GM12878 (cell line): ENCODE measurements around the gene GAK. TPM values are rescaled to one million over a fixed set of nuclear protein-coding genes. Genes with fewer than 3 reads are reported as not detected.

ENCODE experiments used
- ATAC-seq: fragments of 200-7000 bp; cut with Tn5 transposase; 3 replicates; pipeline ENCODE4 v1.9.1; 2020; ENCODE audit warnings: mild to moderate bottlenecking, moderate library complexity
- BruUV-seq: library from RNA; stranded (reverse); fragments of 400-500 nt; replicated peaks from 2 replicates; lab custom pipeline; 2021; lab: Mats Ljungman, UMichigan
- CTCF ChIA-PET: fragments of 300-600 bp; sonication (Branson Sonifier 250); formaldehyde crosslinking; extraction: SDS; loops from one replicate; lab custom pipeline; 2021; ENCODE audit warnings: inconsistent platforms; lab: Yijun Ruan, JAX
- POLR2A ChIA-PET: fragments of 350-600 bp; formaldehyde crosslinking; extraction: SDS; loops from one replicate; lab custom pipeline; 2021; ENCODE audit warnings: inconsistent platforms; lab: Charles Lee
- RAD21 ChIA-PET: fragments of 300-600 bp; sonication (Branson Sonifier 250); formaldehyde crosslinking; loops from one replicate; lab custom pipeline; 2023; ENCODE audit warnings: antibody characterized with exemption; ENCODE audit not compliant: unreplicated experiment; lab: Charles Lee
- SMC1A ChIA-PET: fragments of 300-600 bp; sonication (Branson Sonifier 250); formaldehyde crosslinking; loops from one replicate; lab custom pipeline; 2023; ENCODE audit not compliant: unreplicated experiment, uncharacterized antibody; lab: Charles Lee
- DNase-seq: peaks from one replicate; pipeline ENCODE4 v3.0.0-alpha.2; 2011; ENCODE audit warnings: low read depth, low spot score
- FAIRE-seq: peaks from 3 replicates; lab custom pipeline; 2011; peaks lifted over from hg19 to GRCh38; lab: Jason Lieb, UNC
- H2AFZ ChIP-seq: 2 replicates; pipeline ENCODE4 v1.6.0; 2011; ENCODE audit warnings: low read depth, low read length, control low read depth; ENCODE audit not compliant: control insufficient read depth
- H3K27ac ChIP-seq: 2 replicates; pipeline ENCODE4 v1.5.1; 2011; ENCODE audit warnings: control low read depth; ENCODE audit not compliant: control insufficient read depth, insufficient read depth
- H3K27me3 ChIP-seq, 2 experiments: replicated peaks in 1 of 2; 2 replicates each; pipeline versions ENCODE4 v1.6.0 to v1.6.1; 2011; ENCODE audit warnings: low read length in 1 of 2; ENCODE audit not compliant: control insufficient read depth in 2 of 2, insufficient read depth in 2 of 2
- H3K36me3 ChIP-seq, 2 experiments: 2 replicates each; pipeline ENCODE4 v1.5.1; 2011; ENCODE audit warnings: low read length in 1 of 2; ENCODE audit not compliant: control insufficient read depth in 2 of 2, insufficient read depth in 2 of 2
- H3K4me1 ChIP-seq: 2 replicates; pipeline ENCODE4 v1.6.1; 2011; ENCODE audit warnings: mild to moderate bottlenecking, low read length, moderate library complexity, mixed read lengths; ENCODE audit not compliant: control insufficient read depth, insufficient read depth
- H3K4me2 ChIP-seq: 2 replicates; pipeline ENCODE4 v1.6.0; 2011; ENCODE audit warnings: control low read depth; ENCODE audit not compliant: control insufficient read depth, insufficient read depth
- H3K4me3 ChIP-seq: fragments of 200-600 bp; sonication (generic); 2 replicates; pipeline ENCODE4 v1.5.1; 2016
- H3K79me2 ChIP-seq: 2 replicates; pipeline ENCODE4 v1.6.0; 2011; ENCODE audit warnings: low read length; ENCODE audit not compliant: control insufficient read depth, insufficient read depth
- H3K9ac ChIP-seq: 2 replicates; pipeline ENCODE4 v1.8.0; 2011; ENCODE audit warnings: low read length, control low read depth, mixed read lengths; ENCODE audit not compliant: control insufficient read depth, insufficient read depth
- H3K9me3 ChIP-seq: replicated peaks from 3 replicates; pipeline ENCODE4 v1.5.1; 2011; ENCODE audit warnings: mild to moderate bottlenecking, low read length; ENCODE audit not compliant: control insufficient read depth, insufficient read depth
- H4K20me1 ChIP-seq: 2 replicates; pipeline ENCODE4 v1.6.0; 2011; ENCODE audit not compliant: control insufficient read depth, insufficient read depth
- CTCF ChIP-seq, 3 experiments: IDR thresholded peaks in 2 of 3; conservative IDR thresholded peaks in 1 of 3; 2 replicates each; pipeline ENCODE4 v1.5.1; 2011; ENCODE audit warnings: low read depth in 3 of 3, low read length in 3 of 3, mild to moderate bottlenecking in 3 of 3, control low read depth in 2 of 3, moderate library complexity in 2 of 3, inconsistent platforms in 1 of 3, mixed read lengths in 1 of 3; ENCODE audit not compliant: control insufficient read depth in 2 of 3, insufficient read depth in 1 of 3; ENCODE audit errors: extremely low read depth in 1 of 3
- GABPA ChIP-seq: IDR thresholded peaks from 2 replicates; pipeline ENCODE4 v1.6.1; 2014; ENCODE audit warnings: antibody characterized with exemption, low read depth, mild to moderate bottlenecking, inconsistent platforms
- SIN3A ChIP-seq: IDR thresholded peaks from 2 replicates; pipeline ENCODE4 v1.6.1; 2012; ENCODE audit warnings: low read depth, low read length, improper control_type of control experiment
- WGBS: methylation state at CpG from one replicate; pipeline ENCODE4 v1.1.6; 2016; ENCODE audit warnings: low lambda C conversion rate; ENCODE audit not compliant: insufficient replicate concordance, insufficient coverage; ENCODE audit errors: missing lambda C conversion rate; 5-methylcytosine and 5-hydroxymethylcytosine counted together
- in situ Hi-C: fragments of 300-500 bp; cut with MboI; formaldehyde crosslinking; loops from 9 replicates; pipeline ENCODE4 v1.14.3; 2018; ENCODE audit warnings: mixed read lengths
- intact Hi-C: fragments of 100-400 bp; cut with micrococcal nuclease; formaldehyde crosslinking; loops from one replicate; pipeline ENCODE4 v1.14.2; 2022; ENCODE audit not compliant: unreplicated experiment
- polyA plus RNA-seq, 11 experiments: library from polyadenylated mRNA; depleted of rRNA in 4 of 11; unstranded in 6 of 11; stranded (reverse) in 5 of 11; fragments of >200 nt; fragmentation: Nextera tagmentation in 4 of 11; fragmentation: Illumina TruSeq in 1 of 11; extraction: Ambion mirVana in 4 of 11; extraction: Trizol in 1 of 11; gene quantifications; 1 replicate in 1 of 11; 2 replicates in 10 of 11; pipeline versions ENCODE4 v1.2.1 to v1.2.3, GENCODE V29; 2011 to 2016; ENCODE audit warnings: inconsistent platforms in 2 of 11, missing spikeins in 2 of 11, low read depth in 1 of 11
- total RNA-seq, 4 experiments: library from RNA; depleted of rRNA in 3 of 4; stranded (reverse); fragments of >200 nt in 3 of 4; fragmentation: Illumina TruSeq in 1 of 4; extraction: Trizol in 1 of 4; gene quantifications; 2 replicates each; pipeline versions ENCODE4 v1.2.1 to v1.2.3, GENCODE V29; 2013 to 2021
- TF ChIP-seq, protein P1 (sequence below): fragments of 450-650 bp; IDR thresholded peaks from 2 replicates; pipeline ENCODE4 v1.6.1; 2016; ENCODE audit warnings: mild to moderate bottlenecking

GAK gene
- total and polyA plus RNA-seq, 10 of the 15 experiments (the other 5 are each of a cell fraction or from before 2014, with no cell fraction given) = 0.82 to 127 (median 53.8) TPM

DNA sequence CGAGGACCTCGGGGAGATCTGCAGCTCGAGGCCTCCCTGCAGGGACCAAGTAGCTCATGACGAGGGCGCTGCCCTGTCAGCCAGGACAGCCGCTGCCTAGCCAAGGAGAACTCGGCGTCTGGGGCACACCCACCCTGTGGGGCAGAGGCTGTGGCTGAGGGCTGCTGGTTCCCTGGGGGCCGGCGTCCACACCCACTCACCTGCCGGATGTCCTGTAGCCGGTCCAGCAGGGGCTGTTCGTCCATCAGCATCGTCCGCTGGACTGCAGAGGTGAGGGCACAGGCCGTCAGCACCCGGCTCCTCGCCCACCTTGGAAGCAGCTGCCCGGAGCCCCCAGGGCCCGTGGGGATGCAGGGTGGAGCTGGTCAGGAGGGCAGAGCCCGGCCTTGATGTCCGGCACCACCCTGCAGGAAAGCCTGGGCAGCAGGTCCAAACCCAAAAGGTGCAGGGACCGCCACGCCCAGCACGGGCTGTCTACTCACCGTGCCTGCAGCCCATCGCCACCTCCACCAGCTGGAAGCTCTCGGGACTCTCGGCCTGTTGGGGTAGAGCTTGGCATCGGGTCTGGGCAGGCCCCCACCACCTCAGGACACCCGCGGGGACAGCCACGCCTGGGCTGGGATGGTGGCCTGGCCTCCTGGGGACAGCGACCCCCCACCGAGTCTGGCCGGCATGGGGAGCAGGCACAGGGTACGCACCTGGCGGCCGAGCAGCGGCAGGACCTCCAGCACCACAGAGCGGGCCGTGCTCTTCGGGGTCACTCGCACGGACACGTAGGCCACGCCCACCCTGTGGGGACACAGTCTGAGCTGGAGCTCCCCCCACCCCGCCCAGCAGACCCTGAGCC lies 34.4 kb upstream of the GAK start:
- DNase-seq (no peak), FAIRE-seq (no peak)
- no TSS peak for BruUV-seq
- WGBS = 79% methylated on average over 45 of the region's 48 CpGs
- Histone ChIP-seq H4K20me1 (no peaks in the 10 kb centered on the region), H2AFZ (no peak overlapping the region), H3K4me1 (no peaks in the 10 kb centered on the region)
- intact Hi-C loops = no loop called here
- CTCF ChIA-PET = no interaction called here
- no peak for TF ChIP-seq SIN3A
- TF ChIP-seq, protein P1, sequence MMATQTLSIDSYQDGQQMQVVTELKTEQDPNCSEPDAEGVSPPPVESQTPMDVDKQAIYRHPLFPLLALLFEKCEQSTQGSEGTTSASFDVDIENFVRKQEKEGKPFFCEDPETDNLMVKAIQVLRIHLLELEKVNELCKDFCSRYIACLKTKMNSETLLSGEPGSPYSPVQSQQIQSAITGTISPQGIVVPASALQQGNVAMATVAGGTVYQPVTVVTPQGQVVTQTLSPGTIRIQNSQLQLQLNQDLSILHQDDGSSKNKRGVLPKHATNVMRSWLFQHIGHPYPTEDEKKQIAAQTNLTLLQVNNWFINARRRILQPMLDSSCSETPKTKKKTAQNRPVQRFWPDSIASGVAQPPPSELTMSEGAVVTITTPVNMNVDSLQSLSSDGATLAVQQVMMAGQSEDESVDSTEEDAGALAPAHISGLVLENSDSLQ = no peak
- TF ChIP-seq GABPA = no peak
- TF ChIP-seq CTCF (IDR thresholded peaks at IDR 0.05 in 2 of 3, conservative IDR thresholded peaks at IDR 0.05 in 1 of 3; ENCODE audit: control insufficient read depth in 2 of 3, extremely low read depth in 1 of 3, insufficient read depth in 1 of 3, low read depth in 3 of 3, low read length in 3 of 3) = no peak
- TF ChIP-seq, all 136 proteins: peak for 0
- Histone ChIP-seq H3K9ac (no peak overlapping the region), H3K9me3 (no peaks in the 10 kb centered on the region), H3K4me3 (no peak overlapping the region), H3K4me2 (no peak overlapping the region), H3K27me3 (no peaks in the 10 kb centered on the region), H3K79me2 (no peaks in the 10 kb centered on the region), H3K27ac (no peak overlapping the region), H3K36me3 (no peaks in the 10 kb centered on the region)
- ChIA-PET SMC1A (no interaction called here), RAD21 (no interaction called here), POLR2A (no interaction called here)
- in situ Hi-C loops = no loop called here
- no peak for ATAC-seq
